Measurements from ENCODE around the gene OR7A10. TPM values are rescaled to one million over a fixed set of nuclear protein-coding genes. Genes with fewer than 3 reads are reported as not detected.

The OR7A10 gene
- total RNA-seq (2021; fragmentation: NEBNext Ultra II Directional; extraction: Animal tissue kit (Norgen Biotek cat#: 25700)): not detected
- long read RNA-seq: 0 reads

DNA sequence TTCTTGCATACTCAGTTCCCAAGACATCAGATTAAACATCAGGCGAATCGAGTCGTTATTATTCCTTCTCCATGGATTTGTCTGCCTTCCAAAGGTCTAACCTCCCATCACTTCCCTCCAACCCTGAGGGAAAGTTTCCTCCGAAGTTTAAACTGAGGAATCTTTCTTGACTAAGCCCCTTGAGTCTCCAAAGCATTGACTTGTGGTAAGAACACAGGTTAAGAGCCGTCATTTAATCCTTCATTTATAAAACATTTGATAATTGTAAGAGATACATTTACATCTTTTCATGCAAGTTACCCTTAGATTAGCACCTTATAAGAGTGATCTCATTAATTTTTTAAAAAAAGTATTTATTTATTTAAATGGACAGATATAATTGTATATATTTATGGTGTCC lies at the start of gene OR7A10:
OR7A10 (minus strand) TSS at position 101 of the 400 bp plus-strand sequence. CDS start 7,045 bp downstream, outside the sequence.
- Mint-ChIP-seq H3K27me3 (ENCODE audit: insufficient read depth) (peaks cover 1% of the 10 kb centered on the region; the same call in 1 of the 2 replicates), H3K4me3 (no peak within 1 kb of the TSS), H3K27ac (no peak within 1 kb of the TSS), H3K36me3 (ENCODE audit: low read depth) (no peaks in the 10 kb centered on the region), H3K4me1 (ENCODE audit: low read depth) (no peaks in the 10 kb centered on the region), H3K9me3 (peaks cover 10% of the 10 kb centered on the region; the same call in 1 of the 2 replicates)
- no peak for TF ChIP-seq CTCF (IDR thresholded peaks at IDR 0.05)
- DNase-seq: no peak

- no peak overlapping the region for H3K27ac Mint-ChIP-seq
- H3K4me3 Mint-ChIP-seq: no peak overlapping the region
- no peaks in the 10 kb centered on the region for H3K36me3 Mint-ChIP-seq (ENCODE audit: low read depth)
- DNase-seq: no peak
- no peak for TF ChIP-seq CTCF (IDR thresholded peaks at IDR 0.05)
- peaks cover 8% of the 10 kb centered on the region for H3K4me1 Mint-ChIP-seq (ENCODE audit: low read depth)
- peaks cover 5% of the 10 kb centered on the region for H3K27me3 Mint-ChIP-seq (ENCODE audit: insufficient read depth)
- H3K9me3 Mint-ChIP-seq: no peaks in the 10 kb centered on the region
Measured at GRCh38 chr19:14890643-14891379, 42.1 kb upstream of the OR7A10 start.

- Mint-ChIP-seq H3K27me3 (ENCODE audit: insufficient read depth) (peaks cover 5% of the 10 kb centered on the region), H3K4me3 (no peak overlapping the region), H3K36me3 (ENCODE audit: low read depth) (no peaks in the 10 kb centered on the region), H3K4me1 (ENCODE audit: low read depth) (peaks cover 8% of the 10 kb centered on the region), H3K9me3 (no peaks in the 10 kb centered on the region), H3K27ac (no peak overlapping the region)
- no peak for DNase-seq
- no peak for TF ChIP-seq CTCF (IDR thresholded peaks at IDR 0.05)
Measured at GRCh38 chr19:14889994-14890642, 41.4 kb upstream of the OR7A10 start.

GRCh38 chr19:14886032-14886431 lies 37.3 kb upstream of the OR7A10 start, which contains the start of gene OR7A17:
OR7A17 (minus strand) TSS chr19:14886132; CDS start chr19:14881355, 4,777 bp downstream.
- no peak for TF ChIP-seq CTCF (IDR thresholded peaks at IDR 0.05)
- Mint-ChIP-seq H3K4me1 (ENCODE audit: low read depth) (peaks cover 8% of the 10 kb centered on the region), H3K36me3 (ENCODE audit: low read depth) (no peaks in the 10 kb centered on the region), H3K9me3 (no peaks in the 10 kb centered on the region), H3K27me3 (ENCODE audit: insufficient read depth) (peaks cover 1% of the 10 kb centered on the region; the same call in 1 of the 2 replicates), H3K4me3 (no peak within 1 kb of the TSS), H3K27ac (no peak within 1 kb of the TSS)
- DNase-seq: no peak

DNA sequence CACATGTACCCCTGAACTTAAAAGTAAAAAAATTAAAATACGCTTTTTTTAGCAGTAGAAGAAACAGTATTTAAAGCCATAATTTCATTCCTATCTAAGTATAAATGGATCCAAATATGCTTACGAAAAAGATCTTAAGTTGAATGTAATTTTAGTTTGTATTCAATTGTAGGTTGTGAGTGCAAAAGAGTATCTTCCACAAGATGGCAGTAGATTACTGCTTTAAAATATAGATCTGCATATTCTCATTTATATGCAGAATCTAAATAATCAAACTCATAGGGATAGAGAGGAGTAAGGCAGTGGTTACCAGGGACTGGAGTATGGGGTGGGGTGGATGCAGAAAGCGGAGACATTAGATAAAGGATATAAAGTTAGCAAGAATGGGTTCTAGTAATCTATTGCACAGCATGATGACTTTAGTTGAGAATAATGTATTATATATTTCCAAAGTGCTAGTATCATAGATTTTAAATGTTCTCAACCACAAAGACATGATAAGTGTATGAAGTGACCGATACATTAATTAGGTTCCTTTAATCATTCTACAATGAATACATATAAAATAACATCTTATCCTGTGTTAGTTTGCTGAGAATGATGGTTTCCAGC lies 23.0 kb upstream of the OR7A10 start:
- DNase-seq: no peak
- Mint-ChIP-seq H3K27me3 (ENCODE audit: insufficient read depth) (no peaks in the 10 kb centered on the region), H3K4me3 (no peak overlapping the region), H3K27ac (no peak overlapping the region), H3K9me3 (no peaks in the 10 kb centered on the region; the same call in 1 of the 2 replicates), H3K4me1 (ENCODE audit: low read depth) (no peaks in the 10 kb centered on the region), H3K36me3 (ENCODE audit: low read depth) (no peaks in the 10 kb centered on the region)
- peak; percentile 77 for TF ChIP-seq CTCF (IDR thresholded peaks at IDR 0.05)
